IgD-negative memory B cell (primary cell): ENCODE results near the gene MROH8. TPM values are rescaled to one million over a fixed set of nuclear protein-coding genes. Genes with fewer than 3 reads are reported as not detected.

ENCODE experiments used
- H3K27ac Mint-ChIP-seq, 3 donors: one replicate each; pipeline ENCODE4 v1.8.0; 2020 to 2022; ENCODE audit warnings: mild to moderate bottlenecking in 3 of 3, mixed read lengths in 3 of 3, moderate library complexity in 1 of 3
- H3K27me3 Mint-ChIP-seq: one replicate; pipeline ENCODE4 v1.8.0; 2021; ENCODE audit warnings: mixed read lengths
- H3K36me3 Mint-ChIP-seq: one replicate; pipeline ENCODE4 v1.8.0; 2020; ENCODE audit warnings: mild to moderate bottlenecking, mixed read lengths
- H3K4me1 Mint-ChIP-seq, 3 donors: one replicate each; pipeline ENCODE4 v1.8.0; 2020 to 2022; ENCODE audit warnings: mixed read lengths in 3 of 3, mild to moderate bottlenecking in 1 of 3
- H3K4me3 Mint-ChIP-seq, 4 donors: one replicate each; pipeline ENCODE4 v1.8.0; 2020 to 2022; ENCODE audit warnings: mild to moderate bottlenecking in 4 of 4, mixed read lengths in 4 of 4, moderate library complexity in 3 of 4
- H3K9me3 Mint-ChIP-seq, 3 donors: one replicate each; pipeline ENCODE4 v1.8.0; 2020 to 2021; ENCODE audit warnings: mixed read lengths in 3 of 3, mild to moderate bottlenecking in 1 of 3
- polyA plus RNA-seq: library from polyadenylated mRNA; unstranded; fragments of 300-500 nt; fragmentation: Illumina TruSeq; gene quantifications from one replicate; pipeline ENCODE4 v1.2.3, GENCODE V29; 2021

MROH8 gene
- polyA plus RNA-seq, 1 donor from 2014 or later, result 2.0 TPM

DNA sequence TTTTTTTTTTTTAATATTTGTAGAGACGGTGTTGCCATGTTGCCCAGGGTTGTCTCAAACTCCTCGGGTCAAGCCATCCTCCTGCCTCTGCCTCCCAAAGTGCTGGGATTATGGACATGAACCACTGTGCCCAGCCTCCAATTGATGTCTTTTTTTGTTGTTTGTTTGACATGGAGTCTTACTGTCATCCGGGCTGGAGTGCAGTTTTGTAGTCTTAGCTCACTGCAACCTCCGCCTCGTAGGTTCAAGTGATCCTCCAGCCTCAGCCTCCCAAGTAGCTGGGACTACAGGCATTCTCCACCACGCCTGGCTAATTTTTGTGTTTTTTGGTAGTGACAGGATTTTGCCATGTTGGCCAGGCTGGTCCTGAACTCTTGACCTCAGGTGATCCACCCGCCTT is 9.4 kb upstream of the MROH8 start:
- Mint-ChIP-seq H3K4me3 (peak overlapping the region in 1 of 4 donors; percentile 55), H3K27me3 (no peaks in the 10 kb centered on the region), H3K4me1 (peaks cover 28 to 46% (median 40%) of the 10 kb centered on the region in 3 donors), H3K36me3 (no peaks in the 10 kb centered on the region), H3K27ac (no peak overlapping the region), H3K9me3 (no peaks in the 10 kb centered on the region)

DNA sequence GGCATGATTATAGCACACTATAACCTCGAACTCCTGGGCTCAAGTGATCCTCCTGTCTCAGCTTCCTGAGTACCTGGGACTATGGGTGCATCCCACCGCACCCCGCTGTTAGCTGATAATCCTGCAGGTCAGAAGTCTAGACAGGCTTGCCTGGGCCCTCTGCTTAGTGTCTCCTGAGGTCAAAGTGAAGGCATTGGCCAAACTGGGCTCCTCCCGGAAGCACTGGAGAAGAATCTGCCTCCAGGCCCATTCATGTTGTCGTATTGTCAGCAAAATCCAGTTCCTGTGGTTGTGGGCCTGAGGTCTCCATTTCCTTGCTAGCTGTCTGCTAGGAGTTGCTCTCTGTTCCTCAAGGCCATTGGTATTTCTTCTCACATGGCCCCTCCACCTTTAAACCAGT is 6.3 kb upstream of the MROH8 start:
- H3K27ac Mint-ChIP-seq, result no peak overlapping the region
- H3K27me3 Mint-ChIP-seq, result no peaks in the 10 kb centered on the region
- no peaks in the 10 kb centered on the region for H3K9me3 Mint-ChIP-seq
- H3K36me3 Mint-ChIP-seq, result no peaks in the 10 kb centered on the region
- peaks cover 29 to 41% (median 37%) of the 10 kb centered on the region in 3 donors for H3K4me1 Mint-ChIP-seq
- no peak overlapping the region for H3K4me3 Mint-ChIP-seq

DNA sequence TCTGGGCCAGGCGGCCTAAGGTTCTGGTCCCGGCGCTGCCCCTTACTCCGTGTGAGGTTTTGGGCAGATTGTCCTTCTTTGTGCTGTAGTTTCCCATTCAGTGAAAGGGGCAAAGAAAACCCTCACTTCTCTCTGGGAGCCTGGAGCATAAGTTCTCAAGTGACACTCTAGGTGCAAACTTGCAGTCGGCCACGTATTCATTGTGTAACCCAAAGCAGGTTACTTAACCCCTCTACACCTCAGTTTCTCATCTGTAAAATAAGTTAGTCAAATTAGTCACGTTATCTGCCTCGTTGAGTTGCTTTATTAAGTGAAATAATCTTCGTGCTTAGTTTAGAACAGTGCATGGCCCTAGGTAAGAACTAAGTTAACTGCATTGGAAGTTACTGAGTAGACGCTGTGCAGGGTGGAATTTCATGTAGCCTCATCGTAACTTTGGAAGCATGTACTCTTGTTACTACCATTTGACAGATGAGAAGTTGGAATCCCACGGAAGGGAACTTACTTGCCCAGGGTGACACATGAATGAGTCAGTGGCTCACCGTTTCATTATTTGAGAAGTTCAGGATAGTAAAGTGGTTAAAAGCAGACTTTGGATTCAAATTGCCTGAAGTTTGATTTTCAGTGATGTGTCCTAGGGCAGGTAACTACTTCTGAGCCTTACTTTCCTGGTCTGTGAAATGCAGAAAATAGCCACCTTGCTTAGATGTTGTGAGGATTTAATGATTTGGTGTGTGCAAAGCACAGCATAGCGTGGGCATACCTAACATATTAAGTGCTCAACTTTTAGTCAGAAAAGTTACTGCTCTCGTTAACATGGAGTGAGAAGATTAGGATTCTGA is 556 bp upstream of the MROH8 start:
- Mint-ChIP-seq H3K4me3 (peak overlapping the region; percentile 94 to 100 (median 98)), H3K36me3 (peaks cover 3% of the 10 kb centered on the region), H3K4me1 (peaks cover 31 to 37% (median 34%) of the 10 kb centered on the region in 3 donors), H3K9me3 (no peaks in the 10 kb centered on the region), H3K27ac (peak overlapping the region; percentile 89 to 99 (median 95)), H3K27me3 (no peaks in the 10 kb centered on the region)

DNA sequence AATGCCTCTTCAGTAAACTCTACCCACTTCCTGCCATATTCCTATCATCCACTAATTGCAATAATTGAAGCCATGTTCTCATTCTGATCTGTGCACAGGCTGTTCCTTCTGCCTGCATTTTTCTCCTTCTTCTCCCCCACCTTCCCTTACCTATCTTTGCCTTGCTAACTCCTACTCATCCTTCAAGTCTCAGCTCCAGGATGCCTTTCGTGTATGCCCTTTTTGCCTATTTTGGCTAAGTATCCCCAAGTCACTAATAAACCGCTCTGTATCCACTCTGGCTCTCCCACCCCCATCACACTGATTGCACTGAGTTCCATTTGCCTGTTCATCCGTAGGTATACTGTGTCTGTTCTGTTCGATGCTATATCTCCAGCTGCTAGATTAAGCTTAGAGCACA is 6.5 kb downstream of the MROH8 start:
- H3K27me3 Mint-ChIP-seq, result no peaks in the 10 kb centered on the region
- no peaks in the 10 kb centered on the region for H3K9me3 Mint-ChIP-seq
- no peak overlapping the region for H3K27ac Mint-ChIP-seq
- H3K4me1 Mint-ChIP-seq, result peaks cover 2 to 4% (median 3%) of the 10 kb centered on the region in 3 donors
- peak overlapping the region in 1 of 4 donors; percentile 3 for H3K4me3 Mint-ChIP-seq
- H3K36me3 Mint-ChIP-seq, result peaks cover 7% of the 10 kb centered on the region

DNA sequence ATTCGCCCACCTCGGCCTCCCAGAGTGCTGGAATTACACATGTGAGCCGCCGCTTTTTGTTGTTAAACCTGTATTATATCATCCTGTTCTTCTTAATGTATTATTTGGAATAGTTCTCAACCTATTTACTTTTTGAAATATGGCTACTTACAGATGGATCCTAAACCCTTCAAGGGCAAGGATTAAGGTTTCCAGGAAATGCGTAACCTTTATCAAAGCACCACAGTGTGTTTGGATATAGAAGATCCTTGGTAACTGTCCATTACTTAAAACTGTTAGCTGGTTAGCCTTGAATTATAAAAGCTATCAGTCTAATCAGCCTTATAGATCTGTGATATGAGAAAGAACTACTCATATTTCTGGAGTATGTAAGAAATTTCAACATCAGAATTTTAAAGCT is 12.5 kb downstream of the MROH8 start:
- Mint-ChIP-seq H3K36me3 (peaks cover 11% of the 10 kb centered on the region), H3K4me3 (no peak overlapping the region), H3K27me3 (no peaks in the 10 kb centered on the region), H3K4me1 (no peaks in the 10 kb centered on the region), H3K27ac (no peak overlapping the region), H3K9me3 (no peaks in the 10 kb centered on the region)

DNA sequence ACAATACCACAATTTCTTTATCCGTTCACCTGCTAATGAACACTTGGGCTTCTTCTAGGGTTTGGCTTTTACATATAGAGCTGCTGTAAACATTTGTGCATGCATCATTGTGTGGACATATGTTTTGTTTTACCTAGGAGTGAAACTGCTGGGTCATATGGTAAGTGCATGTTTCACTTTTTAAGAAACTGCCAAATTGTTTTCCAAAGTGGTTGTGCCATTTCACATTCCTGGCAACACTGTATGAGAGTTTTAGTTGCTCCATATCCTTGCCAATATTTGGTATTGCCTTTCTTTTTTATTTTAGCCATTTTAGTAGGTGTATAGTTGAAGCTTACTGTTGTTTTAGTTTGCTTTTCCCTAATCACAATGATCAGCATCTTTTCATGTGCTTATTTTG is 14.3 kb downstream of the MROH8 start:
- peaks cover 10% of the 10 kb centered on the region for H3K36me3 Mint-ChIP-seq
- no peaks in the 10 kb centered on the region for H3K27me3 Mint-ChIP-seq
- H3K9me3 Mint-ChIP-seq, result no peaks in the 10 kb centered on the region
- no peak overlapping the region for H3K4me3 Mint-ChIP-seq
- peak overlapping the region in 1 of 3 donors; percentile 77 for H3K27ac Mint-ChIP-seq
- no peaks in the 10 kb centered on the region for H3K4me1 Mint-ChIP-seq

DNA sequence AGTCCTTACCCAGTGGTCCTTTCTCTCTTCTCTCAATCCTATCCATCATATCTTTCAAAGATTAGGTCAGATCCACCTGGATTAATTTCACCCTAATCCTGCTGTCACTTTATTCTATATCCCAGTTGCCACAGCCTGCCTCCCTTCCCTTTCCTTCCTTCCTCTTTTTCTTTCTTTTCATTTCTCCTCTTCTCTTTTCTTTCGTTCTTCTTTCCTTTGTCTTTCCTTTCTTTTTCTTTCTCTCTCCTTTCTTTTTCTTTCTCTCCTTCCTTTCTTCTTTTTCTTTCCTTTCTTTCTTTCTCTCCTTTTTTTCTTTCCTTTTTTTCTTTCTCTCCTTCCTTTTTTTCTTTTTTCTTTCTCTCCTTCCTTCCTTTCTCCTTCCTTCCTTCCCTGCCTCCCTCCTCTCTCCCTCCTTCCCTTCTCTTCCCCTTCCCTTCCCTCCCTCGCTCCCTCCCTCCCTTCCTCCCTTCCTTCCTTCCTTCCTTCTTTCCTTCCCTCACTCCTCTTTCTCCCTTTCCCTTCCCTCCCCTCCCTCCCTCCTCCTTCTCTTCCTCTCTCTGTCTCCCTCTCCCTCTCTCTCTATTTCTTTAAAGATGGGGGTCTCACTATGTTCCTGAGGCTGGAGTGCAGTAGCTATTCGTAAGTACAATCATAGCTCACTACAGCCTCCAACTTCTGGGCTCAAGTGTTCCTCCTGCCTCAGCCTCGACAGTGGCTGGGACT is 15.4 kb downstream of the MROH8 start:
- Mint-ChIP-seq H3K9me3 (no peaks in the 10 kb centered on the region), H3K36me3 (peaks cover 10% of the 10 kb centered on the region), H3K27ac (no peak overlapping the region), H3K4me3 (no peak overlapping the region), H3K27me3 (no peaks in the 10 kb centered on the region), H3K4me1 (no peaks in the 10 kb centered on the region)

DNA sequence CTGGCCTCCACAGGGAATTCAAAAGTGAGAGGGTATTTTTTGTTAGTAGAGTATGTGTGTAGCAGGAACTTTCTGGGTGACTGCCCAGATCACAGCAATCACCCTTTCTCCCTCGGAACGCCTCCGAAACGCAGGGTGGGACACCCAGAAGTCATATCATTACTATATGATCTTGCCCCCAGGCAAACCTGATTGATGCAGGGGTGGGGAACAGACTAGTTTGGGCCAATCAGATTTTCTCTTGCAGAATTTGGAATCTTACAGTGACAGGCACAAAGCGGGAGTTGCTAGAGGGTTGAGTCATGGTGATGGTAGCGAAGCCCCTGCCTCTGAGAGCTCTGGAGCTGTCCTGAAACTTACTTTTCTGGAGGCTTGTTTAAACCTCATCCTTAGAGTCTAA is 16.7 kb downstream of the MROH8 start:
- no peaks in the 10 kb centered on the region for H3K4me1 Mint-ChIP-seq

DNA sequence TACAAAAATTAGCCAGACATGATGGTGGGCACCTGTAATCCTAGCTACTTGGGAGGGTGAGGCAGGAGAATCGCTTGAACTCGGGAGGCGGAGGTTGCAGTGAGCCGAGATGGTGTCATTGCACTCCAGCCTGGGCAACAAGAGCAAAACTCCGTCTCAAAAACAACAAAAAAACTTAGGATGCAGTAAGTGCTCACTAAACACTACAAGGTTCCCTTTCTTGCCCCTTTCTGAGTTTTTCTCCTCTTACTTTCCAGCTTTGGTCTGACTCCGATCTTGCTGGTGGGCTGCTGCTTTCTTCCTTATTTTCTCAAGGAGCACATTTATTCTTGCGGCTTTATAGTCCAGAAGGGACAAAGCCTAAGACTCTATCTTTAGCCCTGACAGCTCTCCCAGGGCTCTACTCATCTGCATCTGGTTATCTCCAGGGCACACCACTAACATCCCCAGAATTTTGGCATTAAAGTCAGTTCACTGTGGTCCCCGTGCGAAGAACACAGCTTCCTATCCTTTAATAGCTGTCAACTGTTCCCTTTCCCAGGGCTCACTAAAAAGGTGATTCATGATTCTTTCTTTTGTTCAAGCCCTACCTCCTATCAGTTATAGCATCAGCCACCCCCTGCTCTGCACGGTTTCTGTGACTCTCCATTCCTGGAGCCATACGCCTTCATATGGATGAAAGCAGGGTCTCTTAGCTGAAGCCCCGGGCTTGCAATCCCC is 17.4 kb downstream of the MROH8 start:
- H3K4me1 Mint-ChIP-seq, result no peaks in the 10 kb centered on the region
- no peaks in the 10 kb centered on the region for H3K27me3 Mint-ChIP-seq
- peak overlapping the region in 1 of 3 donors; percentile 5 for H3K27ac Mint-ChIP-seq
- H3K36me3 Mint-ChIP-seq, result peaks cover 2% of the 10 kb centered on the region
- H3K9me3 Mint-ChIP-seq, result no peaks in the 10 kb centered on the region
- no peak overlapping the region for H3K4me3 Mint-ChIP-seq

More for the DNA sequence above, 16.7 kb downstream of the MROH8 start:
- H3K4me3 Mint-ChIP-seq, result no peak overlapping the region
- no peaks in the 10 kb centered on the region for H3K9me3 Mint-ChIP-seq
- no peak overlapping the region for H3K27ac Mint-ChIP-seq
- no peaks in the 10 kb centered on the region for H3K27me3 Mint-ChIP-seq
- peaks cover 5% of the 10 kb centered on the region for H3K36me3 Mint-ChIP-seq

DNA sequence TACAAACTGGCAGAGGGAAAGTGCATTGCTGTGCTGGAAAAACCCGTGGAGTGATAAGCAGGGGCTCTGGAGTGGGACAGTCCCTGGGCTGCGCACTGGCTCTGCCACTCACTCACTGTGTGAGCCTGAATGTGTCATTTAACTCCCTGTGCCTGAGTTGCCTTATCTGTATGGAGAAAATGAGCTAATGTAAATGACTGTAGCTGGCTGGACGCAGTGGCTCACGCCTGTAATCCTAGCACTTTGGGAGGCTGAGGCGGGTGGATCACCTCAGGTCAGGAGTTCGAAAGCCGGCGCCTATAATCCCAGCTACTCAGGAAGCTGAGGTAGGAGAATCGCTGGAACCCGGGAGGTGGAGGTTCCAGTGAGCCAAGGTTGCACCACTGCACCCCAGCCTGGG is 18.7 kb downstream of the MROH8 start:
- Mint-ChIP-seq H3K27ac (no peak overlapping the region), H3K4me3 (no peak overlapping the region), H3K36me3 (peaks cover 3% of the 10 kb centered on the region), H3K4me1 (no peaks in the 10 kb centered on the region), H3K9me3 (no peaks in the 10 kb centered on the region), H3K27me3 (no peaks in the 10 kb centered on the region)

DNA sequence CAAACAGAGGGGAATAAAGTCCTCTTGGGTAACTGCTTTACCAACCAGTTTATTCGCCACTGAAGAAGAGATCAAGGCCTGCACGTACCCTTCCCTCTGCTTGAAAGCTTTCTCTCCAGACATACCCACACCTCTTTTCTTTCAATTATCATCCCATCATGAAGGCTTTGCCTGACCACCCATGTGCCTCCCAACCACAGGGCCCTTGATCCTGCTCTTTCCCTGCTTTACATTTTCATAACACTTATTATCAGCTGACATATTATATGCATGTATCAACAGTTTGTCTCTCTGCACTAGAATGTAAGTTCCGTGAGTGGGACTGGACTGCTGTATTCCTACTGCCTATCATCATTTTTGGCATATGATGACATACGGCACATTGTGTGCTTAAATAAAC is 21.1 kb downstream of the MROH8 start:
- Mint-ChIP-seq H3K4me1 (no peaks in the 10 kb centered on the region), H3K27me3 (no peaks in the 10 kb centered on the region), H3K4me3 (no peak overlapping the region), H3K36me3 (peaks cover 2% of the 10 kb centered on the region), H3K9me3 (no peaks in the 10 kb centered on the region), H3K27ac (no peak overlapping the region)

DNA sequence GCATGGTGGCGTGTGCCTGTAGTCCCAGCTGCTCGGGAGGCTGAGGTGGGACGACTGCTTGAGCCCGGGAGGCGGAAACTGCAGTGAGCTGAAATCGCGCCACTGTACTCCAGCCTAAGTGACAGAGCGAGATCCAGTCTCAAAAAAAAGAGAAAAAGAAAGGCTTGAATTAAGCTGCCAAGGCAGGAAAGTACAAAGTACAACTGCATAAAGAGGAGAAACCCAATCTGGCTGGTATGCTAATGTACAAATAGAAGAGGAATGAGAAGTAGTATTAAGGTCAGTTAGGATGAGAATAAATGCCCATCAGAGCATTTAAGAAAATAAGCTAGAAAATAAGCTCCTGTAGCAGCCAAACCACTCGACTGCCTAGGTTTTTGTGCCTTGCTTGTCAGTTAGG is 23.4 kb downstream of the MROH8 start:
- Mint-ChIP-seq H3K4me1 (no peaks in the 10 kb centered on the region), H3K36me3 (peaks cover 8% of the 10 kb centered on the region), H3K27me3 (no peaks in the 10 kb centered on the region), H3K27ac (no peak overlapping the region), H3K4me3 (no peak overlapping the region), H3K9me3 (no peaks in the 10 kb centered on the region)

DNA sequence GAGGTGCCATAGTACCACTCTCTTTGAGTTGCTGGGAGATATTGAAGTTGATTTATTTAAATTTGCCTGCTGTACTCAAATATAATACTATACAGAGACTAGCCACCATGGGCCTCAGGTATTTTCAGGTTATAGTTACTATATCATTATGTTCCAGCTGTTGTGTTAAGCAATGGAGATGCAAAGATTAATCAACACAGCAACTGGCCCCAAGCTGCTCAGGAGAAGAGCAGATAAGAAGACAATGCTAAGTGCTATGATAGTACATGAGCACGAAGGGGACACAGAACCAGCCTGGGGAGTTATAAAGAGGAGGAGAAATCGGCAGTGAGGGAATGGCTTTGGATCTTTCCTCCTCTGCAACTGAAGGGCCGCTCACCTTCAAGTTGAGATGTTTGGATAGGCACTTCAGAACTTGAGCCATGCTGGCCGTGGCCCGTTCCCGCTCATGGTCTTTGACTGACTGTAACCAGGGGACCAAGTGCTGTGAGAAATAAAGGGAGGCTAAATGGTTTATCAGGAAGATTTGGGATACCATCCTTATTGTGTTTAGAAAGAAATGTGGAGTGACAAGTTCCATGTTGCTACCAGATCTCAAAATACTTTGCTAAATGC is 24.6 kb downstream of the MROH8 start:
- no peaks in the 10 kb centered on the region for H3K9me3 Mint-ChIP-seq
- no peak overlapping the region for H3K27ac Mint-ChIP-seq
- H3K4me3 Mint-ChIP-seq, result no peak overlapping the region
- H3K36me3 Mint-ChIP-seq, result peaks cover 8% of the 10 kb centered on the region
- H3K4me1 Mint-ChIP-seq, result no peaks in the 10 kb centered on the region
- H3K27me3 Mint-ChIP-seq, result no peaks in the 10 kb centered on the region

DNA sequence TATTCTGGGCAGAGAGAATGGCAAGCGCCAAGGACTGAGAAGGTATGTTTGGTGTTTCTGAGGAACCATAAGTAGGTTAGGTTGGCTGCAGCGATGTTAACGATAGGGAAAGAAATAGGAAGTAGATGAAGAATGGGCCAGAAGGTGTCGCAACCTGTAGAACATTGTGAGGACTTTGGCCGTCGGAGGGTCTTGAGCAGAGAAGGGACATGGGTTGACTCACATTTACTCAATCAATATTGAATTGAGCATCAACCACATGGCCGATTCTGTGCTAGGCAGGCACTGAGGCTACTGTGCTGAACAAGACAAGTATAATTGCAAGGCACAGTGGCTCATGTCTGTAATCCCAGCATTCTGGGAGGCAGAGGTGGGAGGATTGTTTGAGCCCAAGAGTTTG is 27.1 kb downstream of the MROH8 start:
- Mint-ChIP-seq H3K36me3 (peaks cover 8% of the 10 kb centered on the region), H3K27ac (no peak overlapping the region), H3K4me3 (peak overlapping the region in 1 of 4 donors; percentile 7), H3K9me3 (no peaks in the 10 kb centered on the region), H3K4me1 (no peaks in the 10 kb centered on the region), H3K27me3 (no peaks in the 10 kb centered on the region)

DNA sequence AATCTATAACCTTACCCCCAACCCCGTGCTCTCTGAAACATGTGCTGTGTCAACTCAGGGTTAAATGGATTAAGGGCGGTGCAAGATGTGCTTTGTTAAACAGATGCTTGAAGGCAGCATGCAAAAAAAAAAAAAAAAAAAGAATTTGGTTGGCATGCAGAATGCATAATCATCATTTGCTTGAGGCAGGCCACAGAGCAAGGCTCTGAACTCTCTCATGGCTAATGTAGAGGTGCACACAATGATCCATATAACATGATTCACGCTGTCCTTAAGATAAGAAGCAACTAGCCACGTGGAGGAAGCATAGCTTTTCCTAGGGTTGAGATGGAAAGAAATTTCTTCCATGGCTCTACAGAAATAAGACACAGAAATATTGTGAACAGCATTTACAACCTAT is 27.8 kb downstream of the MROH8 start:
- Mint-ChIP-seq H3K9me3 (no peaks in the 10 kb centered on the region), H3K27ac (no peak overlapping the region), H3K4me3 (no peak overlapping the region), H3K4me1 (no peaks in the 10 kb centered on the region), H3K27me3 (no peaks in the 10 kb centered on the region), H3K36me3 (peaks cover 8% of the 10 kb centered on the region)
